Gastroesophageal sphincter (tissue), 4 donors: ENCODE results near the gene NAGS. TPM values are rescaled to one million over a fixed set of nuclear protein-coding genes. Genes with fewer than 3 reads are reported as not detected.
"Not testable (repeated sequence)": the region's sequence is repeated elsewhere in the genome, so short reads cannot be mapped to it uniquely, and the experiment has no call there.

ENCODE experiments used
- ATAC-seq: fragments of 150-250 bp; one replicate; pipeline ENCODE4 v1.9.1; 2016; ENCODE audit warnings: mild to moderate bottlenecking, moderate library complexity
- H3K27ac ChIP-seq, 4 donors: fragments of 200-600 bp; sonication (generic) in 3 of 4; 1 replicate in 3 of 4; 2 replicates in 1 of 4; pipeline ENCODE4 v1.5.1; 2016 to 2019
- H3K27me3 ChIP-seq: fragments of 200-600 bp; sonication (generic); one replicate; pipeline ENCODE4 v1.5.1; 2019
- H3K36me3 ChIP-seq, 2 donors: fragments of 200-600 bp; sonication (generic); one replicate each; pipeline ENCODE4 v1.5.1; 2019; ENCODE audit warnings: control low read depth in 1 of 2
- H3K4me1 ChIP-seq, 3 donors: fragments of 200-600 bp; sonication (generic); 1 replicate in 2 of 3; 2 replicates in 1 of 3; pipeline ENCODE4 v1.5.1; 2016 to 2019; ENCODE audit warnings: control low read depth in 2 of 3
- H3K4me3 ChIP-seq, 2 donors: fragments of 200-600 bp; sonication (generic); one replicate each; pipeline ENCODE4 v1.5.1; 2019; ENCODE audit warnings: mild to moderate bottlenecking in 1 of 2, moderate library complexity in 1 of 2
- H3K9me3 ChIP-seq, 3 donors: fragments of 200-600 bp; sonication (generic); one replicate each; pipeline ENCODE4 v1.5.1; 2017 to 2019; ENCODE audit warnings: control low read depth in 2 of 3
- EP300 ChIP-seq: sonication (generic); formaldehyde crosslinking; IDR thresholded peaks from one replicate; pipeline ENCODE4 v1.6.1; 2017; ENCODE audit warnings: antibody characterized with exemption, mild to moderate bottlenecking
- POLR2A ChIP-seq, 2 donors: fragments of 450-650 bp; IDR thresholded peaks; one replicate each; pipeline ENCODE4 v1.6.1; 2017; ENCODE audit warnings: antibody characterized with exemption in 2 of 2, mild to moderate bottlenecking in 2 of 2, moderate library complexity in 1 of 2
- POLR2AphosphoS5 ChIP-seq: sonication (generic); formaldehyde crosslinking; IDR thresholded peaks from one replicate; pipeline ENCODE4 v1.6.1; 2017; ENCODE audit warnings: antibody characterized with exemption
- WGBS, 2 donors: methylation state at CpG; one replicate each; pipeline ENCODE4 v1.1.5; 2018; ENCODE audit warnings: low coverage in 1 of 2; 5-methylcytosine and 5-hydroxymethylcytosine counted together
- small RNA-seq, 4 donors: library from RNA; depleted of rRNA; stranded (forward); fragments of <200 nt; gene quantifications; one replicate each; pipeline ENCODE3, GENCODE V24; 2016
- total RNA-seq, 4 donors: library from RNA; depleted of rRNA; stranded (reverse); fragments of >200 nt; gene quantifications; one replicate each; pipeline ENCODE4 v1.1.0, GENCODE V29; 2016
- TF ChIP-seq, protein P1 (sequence below), 4 experiments: fragments of 200-600 bp in 2 of 4; fragments of 450-650 bp in 2 of 4; sonication (generic) in 1 of 4; IDR thresholded peaks; one replicate each; pipeline ENCODE4 v1.5.1; 2017 to 2019; ENCODE audit warnings: antibody characterized with exemption in 4 of 4, mild to moderate bottlenecking in 2 of 4, moderate library complexity in 2 of 4

NAGS gene
- total RNA-seq, 4 donors from 2014 or later, result 0.62 to 3.0 (median 1.0) TPM

GRCh38 chr17:44045486-44045885, 41.1 kb downstream of the NAGS start:
- peaks cover 7 to 52% (median 20%) of the 10 kb centered on the region in 3 donors for H3K4me1 ChIP-seq
- 87 to 92% methylated on average over 3 to 4 of the region's 4 CpGs for WGBS, 2 donors
- H3K27ac ChIP-seq, result no peak overlapping the region
- H3K36me3 ChIP-seq, result peaks cover 0 to 37% of the 10 kb centered on the region in 2 donors
- no peaks in the 10 kb centered on the region for H3K27me3 ChIP-seq
- no peaks in the 10 kb centered on the region for H3K9me3 ChIP-seq
- TF ChIP-seq POLR2AphosphoS5, result no peak
- TF ChIP-seq, protein P1, sequence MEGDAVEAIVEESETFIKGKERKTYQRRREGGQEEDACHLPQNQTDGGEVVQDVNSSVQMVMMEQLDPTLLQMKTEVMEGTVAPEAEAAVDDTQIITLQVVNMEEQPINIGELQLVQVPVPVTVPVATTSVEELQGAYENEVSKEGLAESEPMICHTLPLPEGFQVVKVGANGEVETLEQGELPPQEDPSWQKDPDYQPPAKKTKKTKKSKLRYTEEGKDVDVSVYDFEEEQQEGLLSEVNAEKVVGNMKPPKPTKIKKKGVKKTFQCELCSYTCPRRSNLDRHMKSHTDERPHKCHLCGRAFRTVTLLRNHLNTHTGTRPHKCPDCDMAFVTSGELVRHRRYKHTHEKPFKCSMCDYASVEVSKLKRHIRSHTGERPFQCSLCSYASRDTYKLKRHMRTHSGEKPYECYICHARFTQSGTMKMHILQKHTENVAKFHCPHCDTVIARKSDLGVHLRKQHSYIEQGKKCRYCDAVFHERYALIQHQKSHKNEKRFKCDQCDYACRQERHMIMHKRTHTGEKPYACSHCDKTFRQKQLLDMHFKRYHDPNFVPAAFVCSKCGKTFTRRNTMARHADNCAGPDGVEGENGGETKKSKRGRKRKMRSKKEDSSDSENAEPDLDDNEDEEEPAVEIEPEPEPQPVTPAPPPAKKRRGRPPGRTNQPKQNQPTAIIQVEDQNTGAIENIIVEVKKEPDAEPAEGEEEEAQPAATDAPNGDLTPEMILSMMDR (IDR thresholded peaks at IDR 0.05), result no peak
- no peak for TF ChIP-seq POLR2A (IDR thresholded peaks at IDR 0.05)
- no peak for TF ChIP-seq EP300
- no peak for ATAC-seq
- H3K4me3 ChIP-seq, result no peak overlapping the region

DNA sequence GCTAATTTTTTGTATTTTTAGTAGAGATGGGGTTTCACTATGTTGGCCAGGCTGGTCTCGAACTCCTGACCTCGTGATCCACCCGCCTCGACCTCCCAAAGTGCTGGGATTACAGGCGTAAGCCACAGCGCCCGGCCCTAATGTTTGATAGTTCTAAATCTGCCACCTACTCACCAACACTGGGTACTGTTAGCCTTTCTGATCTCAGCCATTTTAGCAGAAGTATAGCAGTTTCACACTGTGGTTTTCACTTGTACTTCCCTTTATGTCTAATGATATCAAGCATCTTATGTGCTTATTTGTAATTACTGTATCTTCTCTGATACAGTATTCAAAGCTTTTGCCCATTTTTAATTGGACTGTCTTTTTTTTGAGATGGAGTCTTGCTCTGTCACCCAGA, 42.5 kb downstream of the NAGS start:
- H3K36me3 ChIP-seq, result peaks cover 0 to 51% of the 10 kb centered on the region in 2 donors
- not testable (repeated sequence) for H3K9me3 ChIP-seq, H3K27ac ChIP-seq, H3K27me3 ChIP-seq, H3K4me3 ChIP-seq, ATAC-seq
- WGBS, 2 donors, result 98 to 100% methylated on average over 5 to 7 of the region's 7 CpGs
- H3K4me1 ChIP-seq, result peaks cover 4 to 38% (median 14%) of the 10 kb centered on the region in 3 donors

- 92 to 100% methylated on average over 3 to 6 of the region's 9 CpGs for WGBS, 2 donors
- H3K36me3 ChIP-seq, result peaks cover 0 to 74% of the 10 kb centered on the region in 2 donors
Measured at GRCh38 chr17:44049294-44050060, 45.1 kb downstream of the NAGS start.

GRCh38 chr17:44053125-44053872, 48.9 kb downstream of the NAGS start:
- WGBS, 2 donors, result 31 to 56% methylated on average over 2 to 3 of the region's 3 CpGs

More at GRCh38 chr17:44049294-44050060, 45.1 kb downstream of the NAGS start:
- no peak for ATAC-seq
- Histone ChIP-seq H3K4me1 (peaks cover 0 to 23% (median 3%) of the 10 kb centered on the region in 3 donors), H3K9me3 (no peaks in the 10 kb centered on the region), H3K27me3 (no peaks in the 10 kb centered on the region), H3K4me3 (no peak overlapping the region), H3K27ac (no peak overlapping the region)
- TF ChIP-seq POLR2AphosphoS5, result no peak

More at GRCh38 chr17:44053125-44053872, 48.9 kb downstream of the NAGS start:
- ATAC-seq, result no peak
- Histone ChIP-seq H3K27ac (no peak overlapping the region), H3K36me3 (peaks cover 0 to 88% of the 10 kb centered on the region in 2 donors), H3K4me1 (peaks cover 0 to 11% (median 0%) of the 10 kb centered on the region in 3 donors), H3K9me3 (no peaks in the 10 kb centered on the region), H3K27me3 (no peaks in the 10 kb centered on the region), H3K4me3 (no peak overlapping the region)
- no peak for TF ChIP-seq POLR2AphosphoS5
- TF ChIP-seq, protein P1 (IDR thresholded peaks at IDR 0.05), result no peak
- no peak for TF ChIP-seq EP300
- no peak for TF ChIP-seq POLR2A (IDR thresholded peaks at IDR 0.05)

Small RNAs within 50 kb of the gene (small RNA-seq; reads per million reads assigned to genes)
- 0 reads per million in 4 donors for gene RF00012

Other genes starting within 250 kb of the NAGS start
- gene SOST, start 245.8 kb upstream of the NAGS start, total RNA-seq, result under 1 TPM in 1 of 4 donors, not detected in 3; 0.27 TPM
- 100 to 1,000 TPM; 127 to 228 (median 154) TPM for gene DUSP3, start 225.6 kb upstream of the NAGS start, total RNA-seq
- gene CFAP97D1, start 224.2 kb upstream of the NAGS start, total RNA-seq, result under 1 TPM in 1 of 4 donors, not detected in 3; 0.12 TPM
- 10 to 100 TPM in 1 of 4 donors, 1 to 10 TPM in 3; 5.1 to 10.8 (median 7.8) TPM for gene MPP3, start 171.5 kb upstream of the NAGS start, total RNA-seq
- 10 to 100 TPM in 1 of 4 donors, 1 to 10 TPM in 3; 1.6 to 16.2 (median 3.7) TPM for gene CD300LG, start 157.4 kb upstream of the NAGS start, total RNA-seq
- gene MPP2, start 97.1 kb upstream of the NAGS start, total RNA-seq, result 10 to 100 TPM in 3 of 4 donors, 1 to 10 TPM in 1; 6.3 to 20.9 (median 15.1) TPM
- not detected for gene PPY, start 62.1 kb upstream of the NAGS start, total RNA-seq
- gene PYY, start 50.7 kb upstream of the NAGS start, total RNA-seq, result not detected
- gene TMEM101, start 10.3 kb downstream of the NAGS start, total RNA-seq, result 10 to 100 TPM; 27.6 to 39.8 (median 33.6) TPM
- 10 to 100 TPM; 33.3 to 53.0 (median 41.1) TPM for gene LSM12, start 62.0 kb downstream of the NAGS start, total RNA-seq
- gene G6PC3, start 66.1 kb downstream of the NAGS start, total RNA-seq, result 10 to 100 TPM; 22.1 to 27.5 (median 26.2) TPM
- gene HDAC5, start 119.0 kb downstream of the NAGS start, total RNA-seq, result 100 to 1,000 TPM in 2 of 4 donors, 10 to 100 TPM in 2; 78.1 to 152 (median 112) TPM
- 1 to 10 TPM in 2 of 4 donors, under 1 TPM in 1, not detected in 1; 0.81 to 1.5 (median 1.3) TPM for gene HROB, start 137.3 kb downstream of the NAGS start, total RNA-seq
- gene ASB16, start 166.1 kb downstream of the NAGS start, total RNA-seq, result 1 to 10 TPM; 1.8 to 6.9 (median 3.9) TPM
- 10 to 100 TPM; 28.3 to 36.1 (median 29.8) TPM for gene TMUB2, start 182.3 kb downstream of the NAGS start, total RNA-seq
- 10 to 100 TPM; 33.2 to 63.0 (median 49.0) TPM for gene ATXN7L3, start 195.3 kb downstream of the NAGS start, total RNA-seq
- gene UBTF, start 215.1 kb downstream of the NAGS start, total RNA-seq, result 10 to 100 TPM; 55.6 to 85.5 (median 60.4) TPM